ENCODE results near the gene INPP5B.

GRCh38 chr1:37923551-37923889 lies 23.3 kb downstream of the INPP5B start:
- no peak for TF ChIP-seq CTCF (IDR thresholded peaks at IDR 0.05)
- no peak for TF ChIP-seq POLR2A (IDR thresholded peaks at IDR 0.05)

All from adrenal gland (tissue), 5 donors.